Measurements from ENCODE around the gene IKZF1. TPM values are rescaled to one million over a fixed set of nuclear protein-coding genes. Genes with fewer than 3 reads are reported as not detected.

The IKZF1 gene
- polyA plus RNA-seq, 10 donors, result 1.2 to 9.5 (median 2.2) TPM

- peak in 1 of 3 donors; percentile 28 for DNase-seq
Observed at GRCh38 chr7:50282813-50283605, 21.5 kb upstream of the IKZF1 start.

- no peak for DNase-seq
Observed at GRCh38 chr7:50283731-50284130, 20.8 kb upstream of the IKZF1 start.

GRCh38 chr7:50284296-50284695 lies 20.2 kb upstream of the IKZF1 start:
- DNase-seq, result no peak

GRCh38 chr7:50285269-50285668 lies 19.2 kb upstream of the IKZF1 start:
- DNase-seq, result no peak

- DNase-seq, result no peak
Observed at GRCh38 chr7:50287129-50287528, 17.4 kb upstream of the IKZF1 start.

GRCh38 chr7:50292165-50292757 lies 12.3 kb upstream of the IKZF1 start:
- DNase-seq, result no peak

GRCh38 chr7:50292763-50293162 lies 11.8 kb upstream of the IKZF1 start:
- DNase-seq, result no peak

GRCh38 chr7:50293509-50294179 lies 10.9 kb upstream of the IKZF1 start:
- DNase-seq, result no peak

GRCh38 chr7:50295133-50295532 lies 9.4 kb upstream of the IKZF1 start:
- no peak for DNase-seq

- DNase-seq, result no peak
Observed at GRCh38 chr7:50296799-50297198, 7.7 kb upstream of the IKZF1 start.

- DNase-seq, result no peak
Observed at GRCh38 chr7:50298811-50299562, 5.5 kb upstream of the IKZF1 start.

- no peak for DNase-seq
Observed at GRCh38 chr7:50300336-50300735, 4.2 kb upstream of the IKZF1 start.

GRCh38 chr7:50302486-50303334 lies 1.8 kb upstream of the IKZF1 start:
- no peak for DNase-seq

- DNase-seq, result no peak
Observed at GRCh38 chr7:50303335-50304128, 984 bp upstream of the IKZF1 start.

- no peak for DNase-seq
Observed at GRCh38 chr7:50304911-50305582, 531 bp downstream of the IKZF1 start.

- no peak for DNase-seq
Observed at GRCh38 chr7:50305583-50306493, 1.3 kb downstream of the IKZF1 start.

GRCh38 chr7:50306494-50307367 lies 2.2 kb downstream of the IKZF1 start:
- DNase-seq, result no peak
